ENCODE results near the gene BACH2. TPM values are rescaled to one million over a fixed set of nuclear protein-coding genes. Genes with fewer than 3 reads are reported as not detected.

The BACH2 gene
- total and polyA plus RNA-seq, 7 donors = under 0.01 to 5.6 (median 1.4) TPM

DNA sequence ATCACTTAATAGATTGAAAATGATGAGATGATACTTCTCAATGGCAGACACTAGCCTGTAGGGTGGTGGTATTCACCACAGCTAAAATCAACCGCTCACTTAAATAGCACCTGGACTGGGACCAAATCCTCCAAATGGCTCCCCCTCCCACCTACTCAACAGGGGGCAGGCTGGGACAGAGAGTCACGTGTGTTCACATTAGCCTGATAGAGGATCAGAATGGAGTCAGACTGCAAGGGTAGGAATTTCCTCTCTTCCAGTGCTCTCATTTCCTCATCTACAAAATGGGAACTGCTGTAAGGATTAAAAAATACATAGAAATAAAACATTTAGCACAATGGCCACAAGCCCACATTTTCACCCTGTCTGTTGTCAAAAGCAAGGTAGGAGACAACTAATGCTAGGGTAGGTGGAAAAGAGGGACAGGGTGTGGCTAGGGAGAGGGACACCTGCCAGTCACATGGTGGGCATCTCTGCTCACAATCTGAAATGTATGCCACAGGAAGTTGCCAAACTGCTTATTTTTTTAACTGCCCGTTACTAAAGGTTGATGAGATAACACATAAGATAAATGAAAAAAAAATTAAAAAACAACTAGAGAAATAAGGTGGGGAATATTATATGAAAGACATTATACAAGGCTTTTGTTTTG lies 55.3 kb downstream of the BACH2 start:
- Histone ChIP-seq H3K9me3 (no peaks in the 10 kb centered on the region), H3K36me3 (no peaks in the 10 kb centered on the region), H3K4me3 (no peak overlapping the region), H3K27me3 (no peaks in the 10 kb centered on the region), H3K27ac (no peak overlapping the region), H3K4me1 (no peaks in the 10 kb centered on the region)
- WGBS, 2 donors = 54 to 59% methylated on average over 3 of the region's 3 CpGs
- intact Hi-C loops (cut with DNase I) = no loop called here
- TF ChIP-seq EP300 (IDR thresholded peaks at IDR 0.05) (no peak), POLR2AphosphoS5 (IDR thresholded peaks at IDR 0.05) (no peak), POLR2A (IDR thresholded peaks at IDR 0.05) (no peak)
- TF ChIP-seq, protein P1, sequence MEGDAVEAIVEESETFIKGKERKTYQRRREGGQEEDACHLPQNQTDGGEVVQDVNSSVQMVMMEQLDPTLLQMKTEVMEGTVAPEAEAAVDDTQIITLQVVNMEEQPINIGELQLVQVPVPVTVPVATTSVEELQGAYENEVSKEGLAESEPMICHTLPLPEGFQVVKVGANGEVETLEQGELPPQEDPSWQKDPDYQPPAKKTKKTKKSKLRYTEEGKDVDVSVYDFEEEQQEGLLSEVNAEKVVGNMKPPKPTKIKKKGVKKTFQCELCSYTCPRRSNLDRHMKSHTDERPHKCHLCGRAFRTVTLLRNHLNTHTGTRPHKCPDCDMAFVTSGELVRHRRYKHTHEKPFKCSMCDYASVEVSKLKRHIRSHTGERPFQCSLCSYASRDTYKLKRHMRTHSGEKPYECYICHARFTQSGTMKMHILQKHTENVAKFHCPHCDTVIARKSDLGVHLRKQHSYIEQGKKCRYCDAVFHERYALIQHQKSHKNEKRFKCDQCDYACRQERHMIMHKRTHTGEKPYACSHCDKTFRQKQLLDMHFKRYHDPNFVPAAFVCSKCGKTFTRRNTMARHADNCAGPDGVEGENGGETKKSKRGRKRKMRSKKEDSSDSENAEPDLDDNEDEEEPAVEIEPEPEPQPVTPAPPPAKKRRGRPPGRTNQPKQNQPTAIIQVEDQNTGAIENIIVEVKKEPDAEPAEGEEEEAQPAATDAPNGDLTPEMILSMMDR (IDR thresholded peaks at IDR 0.05) = no peak
- no peak for DNase-seq

DNA sequence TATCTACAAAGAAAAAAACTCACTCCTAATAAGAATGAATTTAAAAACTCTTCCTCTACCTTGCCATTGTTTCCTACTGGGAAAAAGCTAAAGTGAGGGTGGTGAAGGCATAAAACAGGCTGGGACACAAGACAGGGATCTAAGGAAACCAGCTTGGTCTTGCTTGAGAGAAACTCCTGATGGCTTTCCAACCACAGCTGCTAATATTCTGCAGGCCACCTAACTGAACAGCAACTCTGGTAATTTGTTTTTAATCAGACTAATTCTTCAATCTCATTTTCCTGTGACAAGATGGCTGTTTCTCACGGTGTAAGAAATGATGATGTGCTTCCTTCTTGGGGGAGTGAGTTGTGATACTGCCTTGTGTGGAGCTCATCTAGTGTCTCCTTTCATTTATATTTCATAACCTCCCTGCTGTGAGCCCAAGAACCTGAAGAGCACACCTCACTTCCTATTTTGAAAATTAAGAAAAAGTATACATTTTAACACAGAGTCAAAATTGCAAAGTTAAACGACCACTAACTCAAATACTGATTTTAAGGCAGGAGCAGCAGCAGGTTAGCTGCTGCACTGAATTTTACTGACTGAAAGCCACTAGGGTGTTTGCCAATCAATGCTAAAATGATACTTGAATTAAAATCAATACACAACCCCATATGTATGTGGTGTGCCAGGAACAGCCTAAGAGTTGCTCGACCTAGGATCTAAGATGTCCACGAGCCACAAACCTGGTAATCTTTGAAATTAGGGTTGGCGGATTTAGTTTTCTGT lies 58.0 kb downstream of the BACH2 start:
- Histone ChIP-seq H3K4me1 (no peaks in the 10 kb centered on the region), H3K4me3 (no peak overlapping the region), H3K27ac (no peak overlapping the region), H3K9me3 (no peaks in the 10 kb centered on the region), H3K27me3 (no peaks in the 10 kb centered on the region), H3K36me3 (no peaks in the 10 kb centered on the region)
- no peak for DNase-seq
- intact Hi-C loops (cut with DNase I) = no loop called here
- WGBS, 2 donors = 66 to 72% methylated on average over 5 of the region's 5 CpGs
- no peak for TF ChIP-seq EP300 (IDR thresholded peaks at IDR 0.05)
- no peak for TF ChIP-seq POLR2AphosphoS5 (IDR thresholded peaks at IDR 0.05)
- TF ChIP-seq, protein P1 (IDR thresholded peaks at IDR 0.05) = no peak
- TF ChIP-seq POLR2A (IDR thresholded peaks at IDR 0.05) = no peak

DNA sequence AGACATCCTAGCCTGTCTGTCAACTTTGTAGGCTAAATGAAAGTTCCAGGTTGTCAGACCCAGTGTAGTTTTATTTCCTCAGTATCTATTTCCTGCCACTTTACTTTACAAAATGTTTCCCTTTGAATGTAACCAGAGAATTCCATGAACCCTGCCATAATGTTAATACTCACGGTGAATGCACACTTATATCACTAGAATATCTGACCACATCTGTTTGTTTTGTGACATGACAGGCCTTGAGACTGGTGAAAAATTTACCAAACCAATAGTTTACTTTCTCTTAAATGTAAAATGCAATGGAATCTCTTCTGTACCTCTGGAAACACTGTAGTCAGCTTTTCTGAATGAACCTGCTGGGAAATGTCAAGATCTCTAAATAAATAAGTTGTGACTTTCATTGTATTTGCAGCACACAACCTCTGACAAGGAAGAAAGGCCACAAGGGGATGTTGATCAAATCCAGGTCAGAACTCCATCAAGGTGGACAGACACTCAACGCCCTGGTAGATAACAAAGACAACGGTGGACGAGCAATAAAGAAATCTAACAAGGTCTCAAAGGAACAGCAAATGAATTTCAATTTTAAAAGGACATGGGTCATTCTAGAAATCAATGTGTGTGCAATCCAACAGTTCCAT lies 59.2 kb downstream of the BACH2 start:
- Histone ChIP-seq H3K9me3 (no peaks in the 10 kb centered on the region), H3K4me3 (no peak overlapping the region), H3K27me3 (no peaks in the 10 kb centered on the region), H3K27ac (no peak overlapping the region), H3K4me1 (no peaks in the 10 kb centered on the region), H3K36me3 (no peaks in the 10 kb centered on the region)
- intact Hi-C loops (cut with DNase I) = no loop called here
- no peak for TF ChIP-seq POLR2A (IDR thresholded peaks at IDR 0.05)
- TF ChIP-seq, protein P1 (IDR thresholded peaks at IDR 0.05) = no peak
- TF ChIP-seq POLR2AphosphoS5 (IDR thresholded peaks at IDR 0.05) = no peak
- no peak for TF ChIP-seq EP300 (IDR thresholded peaks at IDR 0.05)
- no peak for DNase-seq
- WGBS, 2 donors = 62 to 79% methylated on average over 4 of the region's 4 CpGs

DNA sequence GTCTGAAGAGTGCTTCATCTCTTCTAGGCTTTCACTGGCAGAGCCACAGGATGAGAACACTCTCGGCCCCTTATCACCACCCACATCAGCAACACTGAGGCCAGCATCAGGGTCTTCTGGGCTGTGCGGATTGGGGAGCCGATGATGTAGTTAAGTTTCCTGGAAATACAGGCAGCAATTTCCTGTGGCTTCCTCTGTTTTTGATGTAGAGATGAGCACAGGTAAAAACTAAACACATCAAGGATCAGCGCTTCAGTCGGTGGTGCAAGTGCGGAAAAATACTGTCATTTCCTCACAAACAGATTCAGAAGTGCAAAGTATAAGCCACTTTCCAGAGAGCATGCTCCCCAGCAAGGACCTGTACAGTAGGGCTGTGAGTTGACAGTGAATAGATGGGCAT lies 62.6 kb downstream of the BACH2 start:
- Histone ChIP-seq H3K36me3 (no peaks in the 10 kb centered on the region), H3K9me3 (no peaks in the 10 kb centered on the region), H3K27ac (no peak overlapping the region), H3K27me3 (no peaks in the 10 kb centered on the region), H3K4me1 (peaks cover 0 to 9% (median 2%) of the 10 kb centered on the region in 4 donors), H3K4me3 (no peak overlapping the region)
- DNase-seq = no peak
- no peak for TF ChIP-seq EP300 (IDR thresholded peaks at IDR 0.05)
- no peak for TF ChIP-seq POLR2A (IDR thresholded peaks at IDR 0.05)
- no peak for TF ChIP-seq POLR2AphosphoS5 (IDR thresholded peaks at IDR 0.05)
- TF ChIP-seq, protein P1 (IDR thresholded peaks at IDR 0.05) = no peak
- intact Hi-C loops (cut with DNase I) = no loop called here
- 74 to 86% methylated on average over 6 of the region's 6 CpGs for WGBS, 2 donors
